ENCODE data around the gene CEP128.

CEP128 gene

GRCh38 chr14:80468331-80469122, 473.0 kb downstream of the CEP128 start:
- peaks cover 18% of the 10 kb centered on the region for H3K9me3 Mint-ChIP-seq
- no peaks in the 10 kb centered on the region for H3K4me1 Mint-ChIP-seq
- no peak overlapping the region for H3K27ac Mint-ChIP-seq
- H3K27me3 Mint-ChIP-seq = no peaks in the 10 kb centered on the region
- no peaks in the 10 kb centered on the region for H3K36me3 Mint-ChIP-seq
- H3K4me3 Mint-ChIP-seq = no peak overlapping the region

GRCh38 chr14:80465546-80466220, 475.9 kb downstream of the CEP128 start:
- Mint-ChIP-seq H3K36me3 (no peaks in the 10 kb centered on the region), H3K27me3 (no peaks in the 10 kb centered on the region), H3K27ac (no peak overlapping the region), H3K9me3 (peaks cover 11% of the 10 kb centered on the region), H3K4me1 (no peaks in the 10 kb centered on the region), H3K4me3 (no peak overlapping the region)

- H3K4me1 Mint-ChIP-seq = no peaks in the 10 kb centered on the region
- H3K36me3 Mint-ChIP-seq = no peaks in the 10 kb centered on the region
- H3K4me3 Mint-ChIP-seq = no peak overlapping the region
- peaks cover 15% of the 10 kb centered on the region for H3K9me3 Mint-ChIP-seq
- no peak overlapping the region for H3K27ac Mint-ChIP-seq
- no peaks in the 10 kb centered on the region for H3K27me3 Mint-ChIP-seq
Measured at GRCh38 chr14:80464531-80465149, 476.9 kb downstream of the CEP128 start.

GRCh38 chr14:80456209-80456608, 485.3 kb downstream of the CEP128 start:
- Mint-ChIP-seq H3K36me3 (no peaks in the 10 kb centered on the region), H3K27ac (no peak overlapping the region), H3K9me3 (peaks cover 17% of the 10 kb centered on the region), H3K4me3 (no peak overlapping the region), H3K4me1 (no peaks in the 10 kb centered on the region), H3K27me3 (peaks cover 1% of the 10 kb centered on the region)

GRCh38 chr14:80455031-80455430, 486.5 kb downstream of the CEP128 start:
- no peaks in the 10 kb centered on the region for H3K36me3 Mint-ChIP-seq
- H3K4me3 Mint-ChIP-seq = no peak overlapping the region
- H3K4me1 Mint-ChIP-seq = no peaks in the 10 kb centered on the region
- H3K27ac Mint-ChIP-seq = no peak overlapping the region
- H3K9me3 Mint-ChIP-seq = peaks cover 18% of the 10 kb centered on the region
- peaks cover 1% of the 10 kb centered on the region for H3K27me3 Mint-ChIP-seq

- Mint-ChIP-seq H3K27ac (no peak overlapping the region), H3K4me3 (no peak overlapping the region), H3K36me3 (no peaks in the 10 kb centered on the region), H3K27me3 (peaks cover 1% of the 10 kb centered on the region), H3K4me1 (no peaks in the 10 kb centered on the region), H3K9me3 (peaks cover 23% of the 10 kb centered on the region)
Measured at GRCh38 chr14:80448267-80448666, 493.3 kb downstream of the CEP128 start.

- Mint-ChIP-seq H3K27ac (no peak overlapping the region), H3K9me3 (peaks cover 16% of the 10 kb centered on the region), H3K4me3 (no peak overlapping the region), H3K36me3 (no peaks in the 10 kb centered on the region), H3K4me1 (no peaks in the 10 kb centered on the region), H3K27me3 (peaks cover 1% of the 10 kb centered on the region)
Measured at GRCh38 chr14:80447392-80447791, 494.1 kb downstream of the CEP128 start.
